NCI-H146 (cell line): ENCODE results near the gene HEPACAM2.

ENCODE experiments used
- DNase-seq: peaks from one replicate; lab custom pipeline; 2025; lab: John Stamatoyannopoulos, UW

HEPACAM2 gene

DNA sequence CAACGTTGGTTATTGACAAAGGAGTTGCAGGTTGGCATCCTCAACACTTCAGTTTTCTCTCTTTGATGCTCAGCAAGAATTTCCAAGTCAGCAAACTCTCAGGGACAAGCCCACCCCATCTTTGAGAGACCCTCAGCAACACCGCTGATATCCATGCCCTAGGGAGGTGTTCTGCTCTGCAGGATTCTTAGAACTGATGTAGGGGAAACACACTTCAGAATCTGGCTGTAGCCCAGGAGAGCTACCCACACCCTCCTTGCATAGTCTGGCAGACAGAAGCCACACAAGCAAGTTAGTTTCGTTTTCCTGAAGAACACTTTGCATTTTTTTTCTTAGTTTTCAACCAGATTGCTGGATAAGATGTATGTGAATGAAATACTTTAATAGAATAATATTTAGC lies 78.9 kb downstream of the HEPACAM2 start:
- DNase-seq = peak; percentile 4

DNA sequence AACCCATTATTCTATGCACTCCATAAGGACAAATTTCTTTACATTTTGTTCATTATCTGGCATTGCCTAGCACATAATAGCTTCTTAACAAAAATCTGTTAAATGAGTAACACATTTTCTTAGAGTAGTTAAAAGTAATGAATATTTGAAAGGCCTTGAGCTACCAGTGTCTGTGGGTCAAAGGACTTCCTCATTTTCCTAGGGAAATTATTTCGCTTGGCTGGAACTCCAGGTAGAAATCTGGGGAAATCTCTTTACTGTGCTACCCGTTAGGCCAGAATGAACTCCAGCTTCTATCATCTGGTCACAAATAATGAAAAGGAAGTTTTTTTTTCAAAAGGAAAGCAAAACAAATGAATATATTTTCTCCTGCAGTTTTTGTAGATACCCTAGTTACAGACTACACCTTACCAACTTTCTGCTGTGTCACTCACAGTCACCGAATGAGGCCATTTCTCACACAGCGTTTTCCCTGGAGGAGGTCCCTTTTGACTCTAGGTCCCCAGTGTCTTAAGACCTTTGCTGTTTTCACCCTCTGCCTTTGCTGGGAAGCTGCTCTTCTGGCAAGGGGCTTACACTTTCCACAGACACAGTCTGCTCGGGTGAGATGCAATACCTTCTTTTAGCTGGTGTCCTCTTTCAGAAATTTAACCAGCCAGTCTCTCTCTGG lies 79.7 kb downstream of the HEPACAM2 start:
- no peak for DNase-seq

DNA sequence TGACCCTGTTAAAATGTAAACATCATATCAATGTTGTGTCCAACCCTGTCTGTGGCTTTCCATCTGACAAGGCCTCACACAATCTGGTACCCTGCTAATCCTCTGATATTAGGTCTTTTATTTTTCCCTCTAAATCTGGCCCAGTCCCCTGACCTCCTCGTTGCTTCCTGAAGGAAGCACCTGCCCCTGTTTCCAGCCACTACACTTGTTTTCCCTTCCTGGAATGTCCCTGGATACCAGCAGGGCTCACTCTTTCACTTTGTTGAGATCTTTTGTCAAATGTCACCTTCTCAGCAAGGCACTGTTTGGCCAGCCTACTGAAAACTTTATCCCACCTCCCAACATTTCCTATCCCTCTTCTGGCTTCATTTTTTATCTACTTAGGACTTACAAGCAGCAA lies 80.2 kb downstream of the HEPACAM2 start:
- no peak for DNase-seq

DNA sequence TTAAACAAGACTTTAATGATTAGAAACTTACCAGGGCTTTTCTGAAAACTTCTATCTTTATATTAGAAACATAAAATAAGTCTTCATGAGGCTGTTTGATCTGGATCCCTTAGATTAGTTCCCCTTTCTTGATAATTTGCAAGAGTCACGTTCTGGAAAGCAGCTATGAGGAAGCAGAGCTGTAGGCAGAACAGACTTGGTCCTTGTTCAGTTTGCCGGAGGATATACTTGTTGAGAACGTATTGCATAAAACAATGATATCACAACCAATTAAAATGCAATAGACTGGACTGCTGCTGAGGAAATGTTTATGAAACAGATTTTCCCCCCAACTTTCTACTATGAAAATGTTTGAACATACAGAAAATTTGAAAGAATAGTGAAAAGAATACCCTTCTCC lies 80.9 kb downstream of the HEPACAM2 start:
- DNase-seq = no peak

DNA sequence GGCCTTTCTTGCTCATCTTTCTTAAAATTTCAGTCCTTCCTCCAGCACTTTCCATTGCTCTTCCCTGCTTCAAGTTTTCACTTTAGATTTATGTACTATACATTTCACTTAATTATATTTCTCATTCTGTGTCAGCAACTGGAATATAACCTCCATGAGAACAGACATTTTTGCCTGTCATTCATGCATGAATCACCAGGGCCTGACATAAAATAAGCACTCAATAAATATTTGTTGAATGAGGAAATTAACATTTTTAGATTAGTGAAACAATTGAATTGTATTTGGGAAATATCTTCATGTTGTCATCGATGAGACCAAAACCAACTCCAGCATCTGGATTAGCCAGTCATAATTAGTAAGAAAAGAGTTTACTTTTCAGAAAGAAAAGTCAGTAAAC lies 84.1 kb downstream of the HEPACAM2 start:
- DNase-seq = no peak

DNA sequence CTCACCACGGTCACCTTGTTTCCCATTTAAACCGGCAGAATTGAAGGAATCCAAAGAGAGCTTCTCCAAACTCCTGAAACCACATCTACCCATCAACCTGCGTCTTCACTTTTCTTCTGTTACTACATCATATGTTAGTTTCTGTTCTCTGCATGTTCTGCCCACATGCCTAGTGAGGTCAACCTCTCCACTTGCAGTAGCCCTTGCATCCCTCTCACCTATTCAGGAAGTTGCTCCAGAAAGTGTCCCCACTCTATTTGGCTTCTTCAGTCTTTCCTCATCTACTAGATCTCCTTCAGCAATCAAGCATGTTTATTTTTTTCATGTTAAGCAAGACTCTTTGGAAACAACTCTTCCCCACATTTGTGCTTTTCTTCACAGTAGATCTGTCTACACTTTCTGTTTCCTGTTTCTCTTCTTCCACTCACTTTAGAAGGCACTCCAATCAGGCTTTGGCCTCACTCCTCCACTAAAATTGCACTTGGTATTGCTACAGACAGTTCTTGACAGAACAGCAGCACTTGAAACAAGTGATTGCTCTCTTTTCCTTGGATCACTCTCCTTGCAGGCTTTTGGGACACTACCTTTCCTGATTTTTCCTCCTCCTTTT lies 85.6 kb downstream of the HEPACAM2 start:
- no peak for DNase-seq

DNA sequence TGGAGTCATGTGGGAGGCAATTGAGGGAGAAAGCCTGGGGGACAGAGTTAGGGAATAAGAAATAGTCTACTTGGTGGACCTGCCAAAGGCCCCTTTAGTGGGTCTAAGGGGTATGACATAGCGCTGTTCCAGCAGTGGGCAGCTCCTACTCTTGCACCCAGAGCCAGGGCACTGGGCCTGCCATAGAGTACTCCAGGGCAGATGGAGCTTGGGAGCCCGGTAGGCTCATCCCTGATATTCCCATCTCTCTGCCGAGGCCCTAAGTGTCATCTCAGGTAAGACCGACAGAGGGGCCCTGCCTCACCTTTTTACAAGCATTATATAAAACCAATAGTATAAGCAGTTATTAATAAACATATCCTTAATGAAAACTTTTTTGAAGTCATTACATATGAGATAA lies 87.7 kb downstream of the HEPACAM2 start:
- no peak for DNase-seq
